Skeletal muscle tissue (tissue), 5 donors: Measurements from ENCODE around the gene AGL. TPM values are rescaled to one million over a fixed set of nuclear protein-coding genes. Genes with fewer than 3 reads are reported as not detected.
"Not testable (repeated sequence)": the region's sequence is repeated elsewhere in the genome, so short reads cannot be mapped to it uniquely, and the experiment has no call there.

Experiments used
- H3K27ac ChIP-seq: one replicate; pipeline ENCODE4 v1.7.0; 2013; ENCODE audit warnings: mild to moderate bottlenecking, low read depth, low read length, inconsistent platforms
- H3K27me3 ChIP-seq, 3 donors: one replicate each; pipeline ENCODE4 v1.7.0; 2013; ENCODE audit warnings: low read length in 3 of 3; ENCODE audit not compliant: control insufficient read depth in 3 of 3, insufficient read depth in 3 of 3
- H3K36me3 ChIP-seq, 3 donors: one replicate each; pipeline ENCODE4 v1.7.0; 2013; ENCODE audit warnings: low read length in 3 of 3; ENCODE audit not compliant: control insufficient read depth in 3 of 3, insufficient read depth in 3 of 3
- H3K4me1 ChIP-seq, 3 donors: one replicate each; pipeline ENCODE4 v1.7.0; 2013; ENCODE audit warnings: low read length in 3 of 3, mild to moderate bottlenecking in 3 of 3; ENCODE audit not compliant: control insufficient read depth in 3 of 3, insufficient read depth in 3 of 3
- H3K4me3 ChIP-seq, 3 donors: one replicate each; pipeline ENCODE4 v1.7.0; 2013; ENCODE audit warnings: low read length in 3 of 3
- H3K9ac ChIP-seq, 3 donors: one replicate each; pipeline ENCODE4 v1.7.0; 2013; ENCODE audit warnings: low read length in 3 of 3, mild to moderate bottlenecking in 3 of 3, moderate library complexity in 2 of 3, low read depth in 1 of 3
- H3K9me3 ChIP-seq, 3 donors: one replicate each; pipeline ENCODE4 v1.7.0; 2013; ENCODE audit warnings: low read length in 3 of 3; ENCODE audit not compliant: control insufficient read depth in 3 of 3
- small RNA-seq: library from RNA; depleted of rRNA; stranded (forward); fragments of <200 nt; gene quantifications from one replicate; pipeline ENCODE3, GENCODE V24; 2014
- total RNA-seq: library from RNA; depleted of rRNA; stranded (reverse); fragments of >200 nt; gene quantifications from one replicate; pipeline ENCODE4 v1.2.3, GENCODE V29; 2014
- donor health status: Osteomylitis.

The AGL gene
- total RNA-seq, 1 donor from 2014 or later: 156 TPM

GRCh38 chr1:99969729-99970621, 119.8 kb downstream of the AGL start, which contains the start of gene SLC35A3:
Gene SLC35A3, plus strand, starts transcription at chr1:99969996. Its CDS starts 23,559 bp downstream, at chr1:99993555.
- peak within 1 kb of the TSS; percentile 68 for H3K27ac ChIP-seq
- peak within 1 kb of the TSS; percentile 94 to 98 (median 96) for H3K4me3 ChIP-seq
- H3K4me1 ChIP-seq: peaks cover 11 to 16% (median 15%) of the 10 kb centered on the region in 3 donors
- H3K36me3 ChIP-seq: peaks cover 0 to 1% (median 0%) of the 10 kb centered on the region in 3 donors
- no peaks in the 10 kb centered on the region for H3K27me3 ChIP-seq
- no peaks in the 10 kb centered on the region for H3K9me3 ChIP-seq
- H3K9ac ChIP-seq: peak within 1 kb of the TSS; percentile 90 to 93 (median 92)

- Histone ChIP-seq H3K4me3 (peak overlapping the region; percentile 94 to 98 (median 96)), H3K9ac (peak overlapping the region; percentile 90 to 93 (median 92)), H3K27ac (peak overlapping the region; percentile 68)
These were observed 120.6 kb downstream of the AGL start for GRCh38 chr1:99970713-99971255.

GRCh38 chr1:99972066-99972465, 121.9 kb downstream of the AGL start:
- not testable (repeated sequence) for H3K9ac ChIP-seq, H3K4me3 ChIP-seq

More at GRCh38 chr1:99970713-99971255, 120.6 kb downstream of the AGL start:
- peaks cover 11 to 16% (median 15%) of the 10 kb centered on the region in 3 donors for H3K4me1 ChIP-seq
- no peaks in the 10 kb centered on the region for H3K9me3 ChIP-seq
- H3K36me3 ChIP-seq: peaks cover 0 to 9% (median 3%) of the 10 kb centered on the region in 3 donors
- no peaks in the 10 kb centered on the region for H3K27me3 ChIP-seq

More at GRCh38 chr1:99972066-99972465, 121.9 kb downstream of the AGL start:
- H3K27ac ChIP-seq, H3K9me3 ChIP-seq, H3K27me3 ChIP-seq: not testable (repeated sequence)
- Histone ChIP-seq H3K4me1 (peaks cover 11 to 16% (median 15%) of the 10 kb centered on the region in 3 donors), H3K36me3 (peaks cover 0 to 11% (median 3%) of the 10 kb centered on the region in 3 donors)

Small RNAs within 50 kb of the gene (small RNA-seq; reads per million reads assigned to genes)
- gene AC096949.1: not detected

Other genes starting within 250 kb of the AGL start
- gene PALMD, start 204.2 kb upstream of the AGL start, total RNA-seq: 46.4 TPM
- 5.7 TPM for gene FRRS1, start 83.7 kb upstream of the AGL start, total RNA-seq
- gene SLC35A3, start 119.6 kb downstream of the AGL start, total RNA-seq: 12.0 TPM